CD4-positive, alpha-beta T cell treated with Interleukin-21 for 1 hour (primary cell): ENCODE measurements around the gene PIP5K1B.
"Not testable (repeated sequence)": the region's sequence is repeated elsewhere in the genome, so short reads cannot be mapped to it uniquely, and the experiment has no call there.

ENCODE experiments used
- DNase-seq: peaks from one replicate; pipeline ENCODE4 v3.0.0-alpha.2; 2020

The PIP5K1B gene

GRCh38 chr9:68704814-68705530 is at the start of gene PIP5K1B:
TSS of gene PIP5K1B (plus strand) at chr9:68705240. CDS start at chr9:68822615, 117,375 bp downstream.
- peak; percentile 13 for DNase-seq

- DNase-seq: no peak
Measured at GRCh38 chr9:68664036-68664435, 41.0 kb upstream of the PIP5K1B start.

GRCh38 chr9:68668127-68668526 is 36.9 kb upstream of the PIP5K1B start:
- no peak for DNase-seq

GRCh38 chr9:68669218-68669617 is 35.8 kb upstream of the PIP5K1B start:
- DNase-seq: no peak

GRCh38 chr9:68672215-68672614 is 32.8 kb upstream of the PIP5K1B start:
- DNase-seq: no peak

- DNase-seq: no peak
Measured at GRCh38 chr9:68672625-68673024, 32.4 kb upstream of the PIP5K1B start.

- no peak for DNase-seq
Measured at GRCh38 chr9:68678430-68678829, 26.6 kb upstream of the PIP5K1B start.

- DNase-seq: no peak
Measured at GRCh38 chr9:68683433-68683832, 21.6 kb upstream of the PIP5K1B start.

- DNase-seq: no peak
Measured at GRCh38 chr9:68685213-68685612, 19.8 kb upstream of the PIP5K1B start.

- no peak for DNase-seq
Measured at GRCh38 chr9:68685770-68686169, 19.3 kb upstream of the PIP5K1B start.

- no peak for DNase-seq
Measured at GRCh38 chr9:68690088-68690487, 15.0 kb upstream of the PIP5K1B start.

GRCh38 chr9:68692519-68692918 is 12.5 kb upstream of the PIP5K1B start:
- DNase-seq: no peak

- DNase-seq: no peak
Measured at GRCh38 chr9:68694125-68694524, 10.9 kb upstream of the PIP5K1B start.

- DNase-seq: no peak
Measured at GRCh38 chr9:68697851-68698250, 7.2 kb upstream of the PIP5K1B start.

- DNase-seq: no peak
Measured at GRCh38 chr9:68698943-68699509, 6.0 kb upstream of the PIP5K1B start.

- DNase-seq: not testable (repeated sequence)
Measured at GRCh38 chr9:68699625-68700024, 5.4 kb upstream of the PIP5K1B start.

GRCh38 chr9:68702493-68702892 is 2.5 kb upstream of the PIP5K1B start:
- DNase-seq: no peak

- DNase-seq: no peak
Measured at GRCh38 chr9:68703672-68704071, 1.4 kb upstream of the PIP5K1B start.

GRCh38 chr9:68704498-68704813 is 584 bp upstream of the PIP5K1B start:
- no peak for DNase-seq

GRCh38 chr9:68705531-68706362 is 707 bp downstream of the PIP5K1B start:
- DNase-seq: no peak

- no peak for DNase-seq
Measured at GRCh38 chr9:68706363-68707201, 1.5 kb downstream of the PIP5K1B start.

GRCh38 chr9:68707801-68708488 is 2.9 kb downstream of the PIP5K1B start:
- DNase-seq: no peak

GRCh38 chr9:68708513-68708912 is 3.5 kb downstream of the PIP5K1B start:
- DNase-seq: no peak
